ENCODE measurements around the gene ARL6IP5.

The ARL6IP5 gene

DNA sequence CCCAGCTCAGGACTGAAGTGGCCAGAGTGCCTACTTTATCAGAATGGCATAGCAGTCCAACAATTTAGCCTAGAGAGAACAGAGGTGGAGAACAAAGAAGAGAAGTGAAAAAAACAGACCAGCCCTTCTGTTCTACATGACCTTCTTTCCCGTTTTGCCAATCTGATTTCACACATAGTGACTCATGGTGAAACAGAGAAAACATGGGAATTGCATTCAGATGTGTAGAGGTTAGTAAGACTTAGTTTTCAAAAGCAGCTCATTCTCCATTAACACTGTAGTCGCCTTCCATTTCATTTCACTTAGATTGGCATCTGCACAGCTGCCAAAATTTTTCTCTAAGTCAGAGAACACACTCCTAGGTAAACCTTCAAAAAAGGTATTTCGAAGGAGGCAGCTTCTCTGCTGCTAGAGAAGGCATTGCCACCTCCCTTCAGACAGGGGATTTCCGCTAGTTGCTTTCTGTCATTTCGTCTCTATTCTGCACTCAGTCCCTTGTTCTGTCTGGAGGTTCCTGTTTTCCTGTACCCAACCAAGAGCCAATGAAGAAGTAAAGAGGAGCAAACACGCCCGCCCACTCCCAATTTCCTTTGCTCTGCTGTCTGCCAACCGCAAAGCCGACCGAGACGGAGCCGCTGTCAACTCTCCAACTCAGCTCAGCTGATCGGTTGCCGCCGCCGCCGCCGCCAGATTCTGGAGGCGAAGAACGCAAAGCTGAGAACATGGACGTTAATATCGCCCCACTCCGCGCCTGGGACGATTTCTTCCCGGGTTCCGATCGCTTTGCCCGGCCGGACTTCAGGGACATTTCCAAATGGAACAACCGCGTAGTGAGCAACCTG is at the start of gene ARL6IP5:
TSS of gene ARL6IP5 (plus strand) at position 612 of the 842 bp plus-strand sequence. CDS start at position 723, 111 bp downstream.
- DNase-seq = peak; percentile 87

DNA sequence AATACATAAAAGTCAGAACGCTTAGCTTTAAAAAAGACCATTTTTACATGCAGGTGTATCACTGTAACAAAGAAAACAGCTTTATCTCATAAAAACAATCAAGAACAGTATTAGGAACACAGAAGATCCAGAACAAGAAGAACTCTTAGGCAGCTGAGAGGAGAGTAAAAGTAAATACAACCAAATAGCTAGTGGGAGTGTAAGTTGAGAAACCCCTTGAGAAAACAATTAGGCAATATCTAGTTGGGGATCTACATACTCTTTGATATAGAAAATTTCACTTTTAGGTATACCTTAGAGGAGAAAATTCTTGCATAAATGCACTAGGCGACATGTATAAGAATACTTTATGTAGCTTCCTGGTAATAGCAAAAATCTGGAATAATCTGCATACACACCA is 40.1 kb upstream of the ARL6IP5 start:
- no peak for DNase-seq

GRCh38 chr3:69048990-69049389 is 35.7 kb upstream of the ARL6IP5 start:
- no peak for DNase-seq

- DNase-seq = no peak
These were observed 32.8 kb upstream of the ARL6IP5 start, which contains the start of gene TMF1 for GRCh38 chr3:69051756-69052471. TSS of gene TMF1 (minus strand) at chr3:69052333. CDS start at chr3:69052086, 247 bp downstream.

- DNase-seq = no peak
These were observed 32.3 kb upstream of the ARL6IP5 start for GRCh38 chr3:69052472-69052898.

DNA sequence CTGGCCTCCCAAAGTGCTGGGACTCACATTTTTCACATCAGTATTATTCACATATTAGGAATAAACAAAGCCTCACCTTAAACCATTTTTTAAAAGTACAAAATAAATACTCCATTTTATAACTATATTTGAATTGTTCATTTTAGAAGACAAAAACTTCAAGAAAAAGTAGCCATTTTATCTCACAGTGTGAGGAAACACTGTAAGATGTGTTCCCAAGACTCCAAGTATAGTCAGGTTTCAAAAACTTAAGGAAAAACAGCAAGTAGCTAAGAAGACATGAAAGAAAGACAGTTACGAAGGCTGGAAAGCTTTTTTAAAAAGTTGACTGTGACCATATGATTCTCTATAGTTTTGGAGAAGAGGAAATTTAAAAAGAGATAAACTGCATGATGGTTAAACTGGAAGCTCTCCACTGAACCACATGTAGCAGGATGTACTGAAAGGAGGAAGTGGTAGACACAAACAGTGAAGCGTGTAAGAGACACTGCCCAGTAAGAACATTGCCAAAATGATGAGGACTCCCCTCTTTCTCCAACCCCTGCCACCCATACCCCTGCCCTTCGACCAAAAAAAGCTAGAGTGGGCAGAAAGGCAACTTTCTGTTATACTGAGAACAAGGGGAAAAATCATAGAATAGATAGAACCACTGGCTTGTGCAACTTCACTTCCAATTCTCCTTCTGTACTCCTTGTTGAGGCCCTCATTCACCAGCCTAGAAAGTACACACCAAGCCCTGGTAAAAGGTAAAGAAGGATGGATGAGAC is 26.4 kb upstream of the ARL6IP5 start:
- DNase-seq = no peak

- no peak for DNase-seq
These were observed 25.9 kb upstream of the ARL6IP5 start for GRCh38 chr3:69058947-69059224.

GRCh38 chr3:69059688-69060087 is 25.0 kb upstream of the ARL6IP5 start:
- no peak for DNase-seq

DNA sequence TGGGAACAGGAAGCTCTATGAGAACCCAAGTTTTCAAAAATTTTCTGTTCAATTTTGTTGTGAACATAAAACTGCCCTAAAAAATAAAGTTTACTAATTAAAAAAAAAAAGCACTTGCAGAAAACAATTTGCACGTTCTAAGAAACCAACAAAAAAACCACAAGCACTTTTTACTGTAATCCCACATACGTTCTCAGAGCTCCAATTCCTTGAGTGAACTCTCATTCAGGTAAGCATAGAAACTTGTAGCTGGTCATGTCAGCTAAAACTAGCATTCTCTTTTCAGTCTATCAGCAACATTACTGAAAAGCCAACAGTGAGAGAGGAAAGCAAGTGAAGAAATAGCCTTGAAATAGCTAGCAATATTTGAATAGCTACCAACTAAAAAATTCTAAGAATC is 21.1 kb upstream of the ARL6IP5 start:
- DNase-seq = no peak

DNA sequence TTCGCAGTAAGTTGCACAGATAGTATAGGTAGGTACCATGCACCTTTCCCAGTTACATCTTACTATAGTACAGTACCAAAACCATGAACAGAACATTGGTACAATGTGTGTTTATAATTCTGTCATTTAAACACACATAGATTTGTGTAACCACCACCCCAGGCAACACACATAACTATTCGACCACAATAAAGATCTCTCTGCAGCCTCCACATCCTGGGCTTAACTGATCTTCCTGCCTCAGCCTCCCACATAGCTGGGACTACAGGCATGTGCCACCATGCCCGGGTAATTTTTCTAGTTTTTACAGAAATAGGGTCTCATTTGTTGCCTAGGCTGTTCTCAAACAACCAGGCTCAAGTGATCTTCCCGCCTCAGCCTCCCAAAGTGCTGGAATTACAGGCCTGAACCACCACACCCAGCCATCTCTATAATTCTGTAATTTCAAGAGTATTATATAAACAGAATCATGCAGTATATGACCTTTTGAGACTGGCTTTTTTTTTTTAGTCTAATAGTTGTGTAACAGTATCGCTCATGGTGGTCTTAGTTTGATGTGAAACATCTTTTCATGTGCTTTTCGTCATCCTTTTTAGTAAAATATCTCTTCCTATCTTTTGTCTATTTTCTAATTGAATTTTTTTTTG is 19.3 kb upstream of the ARL6IP5 start:
- no peak for DNase-seq

GRCh38 chr3:69066121-69066520 is 18.6 kb upstream of the ARL6IP5 start:
- no peak for DNase-seq

DNA sequence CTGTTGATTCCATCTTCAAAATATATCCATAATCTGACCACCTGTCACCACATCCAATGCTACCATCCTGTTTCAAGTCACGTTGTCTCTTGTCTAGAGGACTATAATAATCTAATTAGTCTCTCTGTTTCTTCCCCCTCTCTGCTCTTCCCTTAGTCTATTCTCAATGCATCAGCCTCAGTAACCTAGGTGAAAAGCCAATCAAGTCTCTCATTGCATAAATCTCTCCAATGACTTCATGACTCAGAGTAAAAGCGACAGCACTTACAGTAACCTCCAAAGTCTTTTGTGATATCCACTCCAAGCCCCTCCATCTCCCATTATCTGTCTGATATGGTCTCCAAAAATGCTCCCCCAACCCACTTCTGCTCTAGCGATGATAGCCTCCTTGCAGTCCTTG is 11.8 kb upstream of the ARL6IP5 start:
- DNase-seq = no peak

DNA sequence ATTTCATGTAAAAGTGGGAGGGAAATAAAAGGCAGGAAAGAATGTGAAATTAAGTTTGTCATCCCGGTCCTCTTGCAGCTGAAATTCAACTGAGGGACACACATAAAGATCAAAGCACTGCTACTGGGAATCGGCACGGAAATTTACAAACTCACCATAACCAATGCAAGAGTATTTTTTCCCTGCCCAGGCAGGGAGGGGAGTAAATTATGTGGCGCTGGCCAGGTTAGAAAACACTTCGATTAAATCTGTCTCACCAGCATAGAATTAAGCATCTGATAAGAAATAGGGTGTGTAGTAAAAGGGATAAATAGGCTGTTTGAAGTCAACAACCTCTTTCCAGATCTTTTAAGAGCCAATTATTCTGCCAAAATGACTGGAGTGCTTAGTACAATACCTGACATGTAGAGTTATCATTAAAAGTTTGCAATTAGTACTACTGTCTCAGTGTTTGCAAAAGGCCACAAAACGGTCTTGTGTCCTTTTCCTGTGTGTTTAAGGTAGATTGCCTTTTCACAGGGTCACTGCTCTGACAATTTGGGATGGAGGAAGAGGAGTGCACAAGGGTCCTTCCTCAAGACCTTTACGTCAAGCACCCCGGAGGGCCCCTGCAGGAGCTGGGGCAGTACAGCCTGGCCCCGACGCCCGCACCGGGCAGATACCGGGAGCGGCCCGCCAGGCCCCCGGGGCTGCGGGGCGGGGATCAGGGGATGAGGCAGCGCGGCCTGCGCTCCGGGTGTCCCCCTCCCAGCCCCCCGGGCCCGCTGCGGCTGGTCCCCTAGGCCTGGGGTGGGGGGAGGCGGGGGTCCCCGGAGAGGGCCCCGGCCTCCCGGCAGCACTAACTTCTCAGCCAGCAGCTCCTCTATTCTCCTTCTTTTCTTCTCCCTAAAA is 5.2 kb upstream of the ARL6IP5 start:
- DNase-seq = no peak

GRCh38 chr3:69080233-69080920 is 4.4 kb upstream of the ARL6IP5 start, which contains the start of gene UBA3:
TSS of gene UBA3 (minus strand) at chr3:69080365. CDS start at chr3:69080353, 12 bp downstream.
- peak; percentile 78 for DNase-seq

DNA sequence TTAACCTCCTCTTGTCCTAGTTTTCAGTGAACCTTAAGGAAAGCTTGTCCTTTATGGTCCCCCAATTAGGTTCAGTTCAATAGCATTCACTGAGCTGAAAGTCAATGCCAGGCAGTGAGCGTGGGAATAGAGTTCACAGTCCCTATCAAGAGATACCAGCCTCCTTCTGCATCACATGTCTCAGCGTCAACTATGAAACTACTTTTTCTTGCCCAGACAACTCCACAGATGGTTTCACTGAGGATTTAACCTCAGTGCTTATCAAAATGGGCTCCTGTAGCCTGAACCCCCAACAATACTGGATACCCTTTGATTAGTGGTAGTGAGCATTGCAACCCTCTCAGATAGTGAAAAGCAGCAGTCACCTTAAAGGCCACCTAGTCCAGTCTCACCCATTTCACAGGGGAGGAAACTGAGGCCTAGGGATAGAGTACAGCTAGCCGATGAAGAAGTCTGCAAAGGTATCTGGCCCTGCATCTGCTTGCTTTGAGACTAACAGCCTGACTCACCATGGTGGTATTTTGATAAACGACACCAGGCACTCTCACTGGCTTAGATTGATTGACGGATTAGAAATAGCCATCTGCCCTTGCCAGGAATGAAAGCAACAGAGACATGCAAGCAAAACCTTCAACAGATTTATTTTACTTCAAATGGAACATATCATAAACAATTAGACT is 3.0 kb upstream of the ARL6IP5 start:
- DNase-seq = no peak

DNA sequence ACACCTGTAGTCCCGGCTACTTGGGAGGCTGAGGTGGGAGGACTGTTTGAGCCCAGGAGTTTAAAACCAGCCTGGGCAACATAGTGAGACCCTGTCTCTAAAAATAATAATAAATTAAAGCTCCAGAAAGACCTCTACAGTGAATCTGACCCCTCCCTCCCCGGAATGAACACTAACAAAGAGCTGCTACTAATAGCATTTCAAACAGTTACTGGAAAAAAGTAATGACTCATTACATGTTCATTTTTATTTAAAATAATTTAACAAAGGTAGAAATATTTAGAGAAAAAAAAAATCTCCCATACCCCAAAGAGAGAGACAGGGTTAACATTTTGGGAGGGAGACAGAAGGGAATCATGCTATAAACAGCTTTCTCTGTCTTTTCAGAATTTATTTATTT is 2.4 kb upstream of the ARL6IP5 start:
- DNase-seq = no peak

- no peak for DNase-seq
These were observed 1.9 kb upstream of the ARL6IP5 start for GRCh38 chr3:69082805-69083204.

DNA sequence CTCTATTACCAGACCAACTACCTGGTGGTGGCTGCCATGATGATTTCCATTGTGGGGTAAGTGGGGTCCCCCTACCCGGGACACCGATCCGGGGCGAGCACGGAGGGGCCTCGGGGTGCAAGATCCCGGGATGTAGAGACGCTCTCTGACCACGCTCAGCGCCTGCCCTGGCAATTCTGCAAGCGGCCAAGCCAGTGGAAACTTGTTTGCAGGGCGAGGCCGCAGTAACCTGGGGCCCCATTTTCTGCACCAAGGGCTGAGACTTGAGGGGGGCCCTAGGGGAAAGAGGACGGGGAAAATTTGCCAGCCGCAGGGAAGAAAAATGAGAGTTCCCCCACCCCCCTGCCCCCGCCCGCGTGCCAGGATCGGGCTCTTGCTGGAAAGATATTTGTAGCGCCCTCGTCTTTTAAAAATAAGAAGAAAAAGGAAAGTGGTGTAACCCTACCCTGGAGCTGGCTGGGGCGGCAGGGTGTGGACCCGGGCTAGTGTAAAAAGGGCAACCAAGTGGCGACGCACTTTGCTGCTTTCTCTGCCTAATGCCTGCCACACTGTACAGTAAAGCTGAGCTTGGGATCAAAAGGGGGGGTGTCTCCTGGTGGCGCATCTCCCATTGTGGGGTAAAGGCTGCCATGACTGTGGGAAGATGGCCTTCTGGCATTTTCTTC is 563 bp downstream of the ARL6IP5 start:
- no peak for DNase-seq

DNA sequence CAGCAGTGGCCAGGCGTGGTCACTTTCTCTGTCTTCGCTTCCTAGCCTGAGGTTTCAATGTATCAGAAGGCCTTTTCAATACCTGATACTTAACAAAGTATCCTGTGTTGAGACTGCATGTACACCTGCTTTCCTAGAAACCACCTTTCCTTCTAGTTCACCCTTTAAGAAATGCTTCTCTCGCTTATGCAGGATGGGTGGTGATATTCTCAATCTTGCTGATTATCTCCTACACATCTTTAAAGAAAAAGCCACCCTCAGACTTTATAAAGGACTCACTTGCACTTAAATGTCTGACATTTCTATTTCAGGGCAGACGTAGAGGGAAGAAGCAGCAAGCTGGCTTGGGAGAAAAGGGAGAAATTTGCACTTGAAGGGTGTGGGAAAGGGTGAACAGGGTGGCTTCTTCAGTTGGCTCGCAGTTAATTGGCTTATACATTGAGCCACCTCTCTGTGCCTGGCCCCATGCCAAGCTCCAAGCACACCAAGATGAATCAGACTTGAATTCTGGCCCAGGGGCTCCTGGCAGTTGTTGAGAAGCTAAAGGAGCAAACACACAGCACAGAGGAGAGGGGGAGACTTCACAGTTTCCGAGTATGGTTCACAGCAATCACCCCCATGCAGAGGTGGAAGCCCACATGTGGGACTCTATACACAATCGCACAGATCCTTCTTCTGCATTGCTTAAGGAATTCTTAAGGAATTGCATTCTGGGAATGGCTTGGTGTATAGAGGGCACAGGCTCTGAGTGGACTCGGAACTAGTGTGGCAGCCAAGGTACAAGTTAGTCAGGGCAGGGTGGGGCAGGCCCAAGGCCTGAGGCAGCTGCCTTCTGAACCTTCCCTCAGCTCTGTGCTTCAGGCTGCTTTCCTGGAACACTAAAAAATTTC is 1.3 kb downstream of the ARL6IP5 start:
- DNase-seq = peak; percentile 67

All from T1000 (cell line).